K562 treated with DMSO at 1 percent for 24 hours (cell line): Measurements from ENCODE around the gene IL31RA. TPM values are rescaled to one million over a fixed set of nuclear protein-coding genes. Genes with fewer than 3 reads are reported as not detected.

Source experiments
- total RNA-seq: library from RNA; unstranded; fragments of 300-600 nt; gene quantifications from 2 replicates; pipeline ENCODE4 v1.2.3, GENCODE V29; 2022; ENCODE audit warnings: low read depth; ENCODE audit not compliant: insufficient read depth

IL31RA gene
- not detected in 2 replicates for total RNA-seq

DNA sequence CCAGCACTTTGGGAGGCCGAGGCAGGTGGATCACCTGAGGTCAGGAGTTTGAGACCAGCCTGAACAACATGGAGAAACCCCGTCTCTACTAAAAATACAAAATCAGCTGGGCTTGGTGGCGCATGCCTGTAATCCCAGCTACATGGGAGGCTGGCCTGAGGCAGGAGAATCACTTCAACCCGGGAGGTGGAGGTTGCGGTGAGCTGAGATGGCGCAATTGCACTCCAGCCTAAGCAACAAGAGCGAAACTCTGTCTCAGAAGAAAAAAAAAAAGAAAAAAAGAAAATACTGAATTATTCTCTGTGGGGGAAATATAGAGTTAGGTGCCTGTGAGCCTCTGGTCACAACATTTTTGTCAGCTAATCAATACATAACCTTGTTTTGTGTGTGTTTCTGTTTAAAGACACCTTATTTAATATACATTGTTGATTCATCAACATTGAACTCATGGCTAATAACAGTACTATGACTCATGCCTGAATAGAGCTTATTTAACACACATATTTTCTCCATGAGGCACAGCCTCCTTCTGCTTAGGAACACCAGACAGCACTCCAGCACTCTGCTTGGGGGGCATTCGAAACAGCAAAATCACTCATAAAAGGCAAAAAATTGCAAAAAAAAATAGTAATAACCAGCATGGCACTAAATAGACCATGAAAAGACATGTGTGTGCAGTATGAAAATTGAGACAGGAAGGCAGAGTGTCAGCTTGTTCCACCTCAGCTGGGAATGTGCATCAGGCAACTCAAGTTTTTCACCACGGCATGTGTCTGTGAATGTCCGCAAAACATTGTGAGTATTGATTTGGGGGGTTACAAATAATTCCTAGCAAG is at the start of gene IL31RA:
Gene IL31RA (plus strand): TSS at position 519 of the 836 bp plus-strand sequence. CDS start 214 bp downstream, at position 733.

Other genes with a start within 250 kb of the IL31RA start
- gene SLC38A9, start 139.0 kb upstream of the IL31RA start, total RNA-seq, result 6.6 and 13.8 TPM in 2 replicates
- not detected in 2 replicates for gene DDX4, start 113.3 kb upstream of the IL31RA start, total RNA-seq
- gene IL6ST, start 143.6 kb downstream of the IL31RA start, total RNA-seq, result 6.2 and 8.2 TPM in 2 replicates